ENCODE measurements around the gene SIGLEC10. TPM values are rescaled to one million over a fixed set of nuclear protein-coding genes. Genes with fewer than 3 reads are reported as not detected.
"Not testable (repeated sequence)": the region's sequence is repeated elsewhere in the genome, so short reads cannot be mapped to it uniquely, and the experiment has no call there.

The SIGLEC10 gene
- polyA plus RNA-seq, 4 donors: 1.3 to 10.0 (median 2.2) TPM

- H3K9me3 ChIP-seq (ENCODE audit: control insufficient read depth in 2 of 2, insufficient read depth in 1 of 2, low read depth in 1 of 2, low read length in 1 of 2): no peaks in the 10 kb centered on the region
- 71 to 76% (median 75%) methylated on average over 14 of the region's 14 CpGs for WGBS, 3 donors
- H3K4me3 ChIP-seq (ENCODE audit: low read depth in 1 of 3, low read length in 3 of 3): no peak overlapping the region
- H3K27me3 ChIP-seq (ENCODE audit: control insufficient read depth in 3 of 3, insufficient read depth in 3 of 3, low read length in 3 of 3): peaks cover 0 to 8% (median 3%) of the 10 kb centered on the region in 3 donors
- FAIRE-seq (no peak), DNase-seq (no peak)
- H3K4me1 ChIP-seq (ENCODE audit: control insufficient read depth in 3 of 3, insufficient read depth in 2 of 3, low read depth in 1 of 3, low read length in 2 of 3): no peaks in the 10 kb centered on the region
- H3K27ac ChIP-seq (ENCODE audit: low read depth in 1 of 3, low read length in 2 of 3): no peak overlapping the region
- no peaks in the 10 kb centered on the region for H3K36me3 ChIP-seq (ENCODE audit: control insufficient read depth in 3 of 3, insufficient read depth in 2 of 3, low read depth in 1 of 3, low read length in 3 of 3)
Measured at GRCh38 chr19:51458899-51459505, 41.6 kb upstream of the SIGLEC10 start.

GRCh38 chr19:51458051-51458645 lies 40.7 kb upstream of the SIGLEC10 start, which contains the start of gene SIGLEC8:
TSS of gene SIGLEC8 (minus strand) at chr19:51458454. CDS start at chr19:51458387, 67 bp downstream.
- WGBS, 3 donors: 70 to 73% (median 71%) methylated on average over 10 of the region's 10 CpGs

GRCh38 chr19:51457351-51458013 lies 40.0 kb upstream of the SIGLEC10 start:
- H3K27me3 ChIP-seq (ENCODE audit: control insufficient read depth in 3 of 3, insufficient read depth in 3 of 3, low read length in 3 of 3): peaks cover 0 to 3% (median 3%) of the 10 kb centered on the region in 3 donors
- no peaks in the 10 kb centered on the region for H3K9me3 ChIP-seq (ENCODE audit: control insufficient read depth in 2 of 2, insufficient read depth in 1 of 2, low read depth in 1 of 2, low read length in 1 of 2)
- WGBS, 3 donors: 78 to 79% (median 79%) methylated on average over 11 of the region's 11 CpGs
- H3K4me1 ChIP-seq (ENCODE audit: control insufficient read depth in 3 of 3, insufficient read depth in 2 of 3, low read depth in 1 of 3, low read length in 2 of 3): no peaks in the 10 kb centered on the region
- no peaks in the 10 kb centered on the region for H3K36me3 ChIP-seq (ENCODE audit: control insufficient read depth in 3 of 3, insufficient read depth in 2 of 3, low read depth in 1 of 3, low read length in 3 of 3)
- no peak for DNase-seq
- no peak for FAIRE-seq
- H3K4me3 ChIP-seq (ENCODE audit: low read depth in 1 of 3, low read length in 3 of 3): no peak overlapping the region
- H3K27ac ChIP-seq (ENCODE audit: low read depth in 1 of 3, low read length in 2 of 3): no peak overlapping the region

More at GRCh38 chr19:51458051-51458645, 40.7 kb upstream of the SIGLEC10 start, which contains the start of gene SIGLEC8:
- Histone ChIP-seq H3K27me3 (ENCODE audit: control insufficient read depth in 3 of 3, insufficient read depth in 3 of 3, low read length in 3 of 3) (peaks cover 0 to 8% (median 3%) of the 10 kb centered on the region in 3 donors), H3K36me3 (ENCODE audit: control insufficient read depth in 3 of 3, insufficient read depth in 2 of 3, low read depth in 1 of 3, low read length in 3 of 3) (no peaks in the 10 kb centered on the region), H3K27ac (ENCODE audit: low read depth in 1 of 3, low read length in 2 of 3) (no peak within 1 kb of the TSS), H3K4me1 (ENCODE audit: control insufficient read depth in 3 of 3, insufficient read depth in 2 of 3, low read depth in 1 of 3, low read length in 2 of 3) (no peaks in the 10 kb centered on the region), H3K9me3 (ENCODE audit: control insufficient read depth in 2 of 2, insufficient read depth in 1 of 2, low read depth in 1 of 2, low read length in 1 of 2) (no peaks in the 10 kb centered on the region), H3K4me3 (ENCODE audit: low read depth in 1 of 3, low read length in 3 of 3) (no peak within 1 kb of the TSS)
- DNase-seq (no peak), FAIRE-seq (no peak)

- 64 to 72% (median 68%) methylated on average over 11 of the region's 11 CpGs for WGBS, 3 donors
- Histone ChIP-seq H3K27ac (ENCODE audit: low read depth in 1 of 3, low read length in 2 of 3) (no peak overlapping the region), H3K4me3 (ENCODE audit: low read depth in 1 of 3, low read length in 3 of 3) (no peak overlapping the region), H3K27me3 (ENCODE audit: control insufficient read depth in 3 of 3, insufficient read depth in 3 of 3, low read length in 3 of 3) (no peaks in the 10 kb centered on the region), H3K36me3 (ENCODE audit: control insufficient read depth in 3 of 3, insufficient read depth in 2 of 3, low read depth in 1 of 3, low read length in 3 of 3) (no peaks in the 10 kb centered on the region), H3K9me3 (ENCODE audit: control insufficient read depth in 2 of 2, insufficient read depth in 1 of 2, low read depth in 1 of 2, low read length in 1 of 2) (no peaks in the 10 kb centered on the region), H3K4me1 (ENCODE audit: control insufficient read depth in 3 of 3, insufficient read depth in 2 of 3, low read depth in 1 of 3, low read length in 2 of 3) (no peaks in the 10 kb centered on the region)
- DNase-seq: no peak
- no peak for FAIRE-seq
Measured at GRCh38 chr19:51456541-51457290, 39.3 kb upstream of the SIGLEC10 start.

- Histone ChIP-seq H3K4me3 (ENCODE audit: low read depth in 1 of 3, low read length in 3 of 3) (no peak overlapping the region), H3K27me3 (ENCODE audit: control insufficient read depth in 3 of 3, insufficient read depth in 3 of 3, low read length in 3 of 3) (no peaks in the 10 kb centered on the region), H3K9me3 (ENCODE audit: control insufficient read depth in 2 of 2, insufficient read depth in 1 of 2, low read depth in 1 of 2, low read length in 1 of 2) (no peaks in the 10 kb centered on the region), H3K36me3 (ENCODE audit: control insufficient read depth in 3 of 3, insufficient read depth in 2 of 3, low read depth in 1 of 3, low read length in 3 of 3) (no peaks in the 10 kb centered on the region), H3K4me1 (ENCODE audit: control insufficient read depth in 3 of 3, insufficient read depth in 2 of 3, low read depth in 1 of 3, low read length in 2 of 3) (no peaks in the 10 kb centered on the region), H3K27ac (ENCODE audit: low read depth in 1 of 3, low read length in 2 of 3) (no peak overlapping the region)
- 75 to 85% (median 82%) methylated on average over 5 of the region's 5 CpGs for WGBS, 3 donors
- FAIRE-seq (no peak), DNase-seq (no peak)
Measured at GRCh38 chr19:51450730-51451307, 33.4 kb upstream of the SIGLEC10 start.

GRCh38 chr19:51448411-51449016 lies 31.1 kb upstream of the SIGLEC10 start:
- Histone ChIP-seq H3K36me3 (ENCODE audit: control insufficient read depth in 3 of 3, insufficient read depth in 2 of 3, low read depth in 1 of 3, low read length in 3 of 3) (no peaks in the 10 kb centered on the region), H3K27ac (ENCODE audit: low read depth in 1 of 3, low read length in 2 of 3) (no peak overlapping the region), H3K27me3 (ENCODE audit: control insufficient read depth in 3 of 3, insufficient read depth in 3 of 3, low read length in 3 of 3) (no peaks in the 10 kb centered on the region), H3K9me3 (ENCODE audit: control insufficient read depth in 2 of 2, insufficient read depth in 1 of 2, low read depth in 1 of 2, low read length in 1 of 2) (no peaks in the 10 kb centered on the region), H3K4me3 (ENCODE audit: low read depth in 1 of 3, low read length in 3 of 3) (no peak overlapping the region), H3K4me1 (ENCODE audit: control insufficient read depth in 3 of 3, insufficient read depth in 2 of 3, low read depth in 1 of 3, low read length in 2 of 3) (no peaks in the 10 kb centered on the region)
- DNase-seq (no peak), FAIRE-seq (no peak)
- WGBS, 3 donors: 50 to 59% (median 52%) methylated on average over 13 of the region's 13 CpGs

GRCh38 chr19:51448011-51448410 lies 30.6 kb upstream of the SIGLEC10 start:
- WGBS, 3 donors: 83 to 86% (median 84%) methylated on average over 7 of the region's 7 CpGs
- Histone ChIP-seq H3K36me3 (ENCODE audit: control insufficient read depth in 3 of 3, insufficient read depth in 2 of 3, low read depth in 1 of 3, low read length in 3 of 3) (no peaks in the 10 kb centered on the region), H3K27ac (ENCODE audit: low read depth in 1 of 3, low read length in 2 of 3) (no peak overlapping the region), H3K27me3 (ENCODE audit: control insufficient read depth in 3 of 3, insufficient read depth in 3 of 3, low read length in 3 of 3) (no peaks in the 10 kb centered on the region), H3K9me3 (ENCODE audit: control insufficient read depth in 2 of 2, insufficient read depth in 1 of 2, low read depth in 1 of 2, low read length in 1 of 2) (no peaks in the 10 kb centered on the region), H3K4me1 (ENCODE audit: control insufficient read depth in 3 of 3, insufficient read depth in 2 of 3, low read depth in 1 of 3, low read length in 2 of 3) (no peaks in the 10 kb centered on the region), H3K4me3 (ENCODE audit: low read depth in 1 of 3, low read length in 3 of 3) (no peak overlapping the region)
- DNase-seq: no peak
- no peak for FAIRE-seq

GRCh38 chr19:51447510-51447909 lies 30.1 kb upstream of the SIGLEC10 start:
- DNase-seq; H3K27ac ChIP-seq (ENCODE audit: low read depth in 1 of 3, low read length in 2 of 3); FAIRE-seq; H3K27me3 ChIP-seq (ENCODE audit: control insufficient read depth in 3 of 3, insufficient read depth in 3 of 3, low read length in 3 of 3); H3K36me3 ChIP-seq (ENCODE audit: control insufficient read depth in 3 of 3, insufficient read depth in 2 of 3, low read depth in 1 of 3, low read length in 3 of 3); H3K9me3 ChIP-seq (ENCODE audit: control insufficient read depth in 2 of 2, insufficient read depth in 1 of 2, low read depth in 1 of 2, low read length in 1 of 2); H3K4me1 ChIP-seq (ENCODE audit: control insufficient read depth in 3 of 3, insufficient read depth in 2 of 3, low read depth in 1 of 3, low read length in 2 of 3); H3K4me3 ChIP-seq (ENCODE audit: low read depth in 1 of 3, low read length in 3 of 3): not testable (repeated sequence)
- WGBS, 3 donors: 70 to 87% (median 81%) methylated on average over 3 of the region's 3 CpGs

Data from small intestine (tissue), 7 donors.